B cell (primary cell): ENCODE measurements around the gene ADPRM. TPM values are rescaled to one million over a fixed set of nuclear protein-coding genes. Genes with fewer than 3 reads are reported as not detected.

Source experiments
- ATAC-seq: fragments of 200-7000 bp; cut with Tn5 transposase; one replicate; pipeline ENCODE4 v1.10.0; 2021; ENCODE audit warnings: low read depth, mild to moderate bottlenecking, moderate number of reproducible peaks, moderate library complexity
- CTCF ChIA-PET: fragments of 350-600 bp; sonication (Branson Sonifier 250); formaldehyde crosslinking; loops from one replicate; lab custom pipeline; 2021; ENCODE audit warnings: antibody characterized with exemption, inconsistent platforms; lab: Charles Lee
- POLR2A ChIA-PET: fragments of 350-600 bp; sonication (Branson Sonifier 250); formaldehyde crosslinking; loops from one replicate; lab custom pipeline; 2021; ENCODE audit warnings: antibody characterized with exemption; lab: Charles Lee
- DNase-seq: peaks from one replicate; pipeline ENCODE4 v3.0.0; 2013
- H2AFZ ChIP-seq: 2 replicates; pipeline ENCODE4 v1.6.1; 2012; ENCODE audit warnings: mild to moderate bottlenecking, low read depth, low read length; ENCODE audit not compliant: insufficient read depth, poor library complexity, severe bottlenecking
- H3K27ac ChIP-seq, 2 donors: 1 replicate in 1 of 2; 2 replicates in 1 of 2; pipeline ENCODE4 v1.5.1; 2012 to 2013; ENCODE audit warnings: low read length in 2 of 2, mild to moderate bottlenecking in 2 of 2, moderate library complexity in 1 of 2
- H3K27me3 ChIP-seq, 4 experiments: fragments of 200-600 bp in 1 of 4; sonication (generic) in 1 of 4; replicated peaks in 1 of 4; 1 replicate in 2 of 4; 2 replicates in 2 of 4; pipeline versions ENCODE4 v1.6.1 to v1.7.0; 2013 to 2016; ENCODE audit warnings: low read length in 3 of 4, mild to moderate bottlenecking in 2 of 4, mixed read lengths in 1 of 4, moderate library complexity in 1 of 4; ENCODE audit not compliant: insufficient read depth in 4 of 4, control insufficient read depth in 3 of 4; ENCODE audit errors: control extremely low read depth in 1 of 4
- H3K36me3 ChIP-seq, 2 experiments: replicated peaks in 1 of 2; 1 replicate in 1 of 2; 2 replicates in 1 of 2; pipeline versions ENCODE4 v1.6.1 to v1.7.1; 2013; ENCODE audit warnings: low read length in 1 of 2; ENCODE audit not compliant: insufficient read depth in 2 of 2, control insufficient read depth in 1 of 2; ENCODE audit errors: control extremely low read depth in 1 of 2, extremely low read depth in 1 of 2
- H3K4me1 ChIP-seq, 2 donors: fragments of 200-600 bp in 1 of 2; sonication (generic) in 1 of 2; 1 replicate in 1 of 2; 2 replicates in 1 of 2; pipeline versions ENCODE4 v1.5.1 to v1.6.1; 2013 to 2017; ENCODE audit warnings: low read length in 2 of 2; ENCODE audit not compliant: control insufficient read depth in 2 of 2, insufficient read depth in 2 of 2
- H3K4me2 ChIP-seq: replicated peaks from 2 replicates; pipeline ENCODE3; 2012; ENCODE audit warnings: mild to moderate bottlenecking, low read depth, low read length; ENCODE audit not compliant: poor library complexity, severe bottlenecking
- H3K4me3 ChIP-seq, 5 experiments: fragments of 200-600 bp in 1 of 5; sonication (generic) in 1 of 5; 1 replicate in 3 of 5; 2 replicates in 2 of 5; pipeline versions ENCODE4 v1.5.1 to v1.7.0; 2011 to 2016; ENCODE audit warnings: low read length in 4 of 5, mild to moderate bottlenecking in 4 of 5, low read depth in 2 of 5, control low read depth in 1 of 5, moderate library complexity in 1 of 5; ENCODE audit not compliant: insufficient read depth in 1 of 5; ENCODE audit errors: control extremely low read depth in 1 of 5, extremely low read depth in 1 of 5
- H3K79me2 ChIP-seq: fragments of 200-600 bp; sonication (generic); one replicate; pipeline ENCODE4 v1.6.0; 2016; ENCODE audit warnings: low read length; ENCODE audit not compliant: control insufficient read depth, insufficient read depth
- H3K9ac ChIP-seq: fragments of 200-600 bp; sonication (generic); 2 replicates; pipeline ENCODE4 v1.6.1; 2017; ENCODE audit warnings: mild to moderate bottlenecking, low read length, moderate library complexity
- H3K9me3 ChIP-seq, 3 donors: one replicate each; pipeline versions ENCODE4 v1.6.1 to v1.7.1; 2013; ENCODE audit warnings: low read length in 2 of 3; ENCODE audit not compliant: control insufficient read depth in 2 of 3, insufficient read depth in 1 of 3; ENCODE audit errors: control extremely low read depth in 1 of 3
- H4K20me1 ChIP-seq: 2 replicates; pipeline ENCODE4 v1.6.0; 2012; ENCODE audit warnings: mild to moderate bottlenecking, low read length; ENCODE audit not compliant: insufficient read depth, control insufficient read depth, poor library complexity, severe bottlenecking
- H3K27ac Mint-ChIP-seq: one replicate; pipeline ENCODE4 v1.8.0; 2021; ENCODE audit warnings: mixed read lengths
- H3K27me3 Mint-ChIP-seq: one replicate; pipeline ENCODE4 v1.8.0; 2021; ENCODE audit warnings: mixed read lengths
- H3K4me1 Mint-ChIP-seq: one replicate; pipeline ENCODE4 v1.8.0; 2021; ENCODE audit warnings: mixed read lengths
- H3K4me3 Mint-ChIP-seq: one replicate; pipeline ENCODE4 v1.8.0; 2021; ENCODE audit warnings: mixed read lengths
- H3K9me3 Mint-ChIP-seq: one replicate; pipeline ENCODE4 v1.8.0; 2022; ENCODE audit warnings: mixed read lengths; ENCODE audit not compliant: insufficient read depth
- EZH2 ChIP-seq: IDR thresholded peaks from 2 replicates; pipeline ENCODE4 v1.6.1; 2012; ENCODE audit warnings: borderline replicate concordance, low read depth, mild to moderate bottlenecking, moderate library complexity, low read length; ENCODE audit not compliant: insufficient read depth, poor library complexity, severe bottlenecking
- WGBS: methylation state at CpG from one replicate; pipeline ENCODE4 v1.1.5; 2013; ENCODE audit warnings: missing lambda C conversion rate; ENCODE audit not compliant: insufficient coverage; 5-methylcytosine and 5-hydroxymethylcytosine counted together
- intact Hi-C: fragments of 100-400 bp; cut with micrococcal nuclease; formaldehyde crosslinking; loops from one replicate; pipeline ENCODE4 v1.10.0; 2022
- polyA plus RNA-seq: library from polyadenylated mRNA; depleted of rRNA; stranded (reverse); fragments of >200 nt; gene quantifications from 2 replicates; pipeline ENCODE4 v1.2.3, GENCODE V29; 2012
- total RNA-seq, 2 donors: library from RNA; stranded (reverse); fragments of 120-200 nt in 1 of 2; gene quantifications; 1 replicate in 1 of 2; 2 replicates in 1 of 2; pipeline versions ENCODE4 v1.2.3 to v1.2.4, GENCODE V29; 2013 to 2022
- TF ChIP-seq, protein P1 (sequence below): fragments of 200-600 bp; IDR thresholded peaks from one replicate; pipeline ENCODE4 v1.8.0; 2022; ENCODE audit warnings: antibody characterized with exemption, mild to moderate bottlenecking

Gene ADPRM
- total and polyA plus RNA-seq, 2 donors (not counting 1 experiment from before 2014, with no cell fraction given), result 24.3 to 29.1 TPM

DNA sequence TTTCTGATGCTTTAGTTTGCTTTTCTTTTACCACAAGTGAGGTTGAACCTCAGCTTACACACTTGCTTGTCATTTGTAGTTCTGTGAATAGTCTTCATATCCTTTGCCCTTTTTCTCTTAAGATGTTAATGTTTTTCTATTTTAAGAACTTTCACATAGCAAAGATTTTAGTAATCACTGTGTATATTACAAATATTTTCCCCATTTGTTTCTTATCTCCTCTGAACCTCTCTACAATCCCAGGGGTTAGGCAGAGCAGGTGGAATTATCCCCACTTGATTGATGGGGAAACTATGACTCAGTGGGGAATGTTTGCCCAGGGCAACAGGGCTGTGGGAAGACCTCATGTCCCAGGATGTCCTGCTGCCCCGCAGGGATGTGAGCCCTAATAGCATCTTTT is 28.6 kb upstream of the ADPRM start:
- Histone ChIP-seq H2AFZ (no peak overlapping the region), H3K9me3 (no peaks in the 10 kb centered on the region), H3K9ac (no peak overlapping the region), H3K4me2 (no peak overlapping the region), H4K20me1 (no peaks in the 10 kb centered on the region), H3K36me3 (no peaks in the 10 kb centered on the region), H3K79me2 (no peaks in the 10 kb centered on the region), H3K4me1 (no peaks in the 10 kb centered on the region), H3K27me3 (no peaks in the 10 kb centered on the region), H3K27ac (no peak overlapping the region), H3K4me3 (no peak overlapping the region)
- H3K27me3 Mint-ChIP-seq, result no peaks in the 10 kb centered on the region
- TF ChIP-seq, protein P1, sequence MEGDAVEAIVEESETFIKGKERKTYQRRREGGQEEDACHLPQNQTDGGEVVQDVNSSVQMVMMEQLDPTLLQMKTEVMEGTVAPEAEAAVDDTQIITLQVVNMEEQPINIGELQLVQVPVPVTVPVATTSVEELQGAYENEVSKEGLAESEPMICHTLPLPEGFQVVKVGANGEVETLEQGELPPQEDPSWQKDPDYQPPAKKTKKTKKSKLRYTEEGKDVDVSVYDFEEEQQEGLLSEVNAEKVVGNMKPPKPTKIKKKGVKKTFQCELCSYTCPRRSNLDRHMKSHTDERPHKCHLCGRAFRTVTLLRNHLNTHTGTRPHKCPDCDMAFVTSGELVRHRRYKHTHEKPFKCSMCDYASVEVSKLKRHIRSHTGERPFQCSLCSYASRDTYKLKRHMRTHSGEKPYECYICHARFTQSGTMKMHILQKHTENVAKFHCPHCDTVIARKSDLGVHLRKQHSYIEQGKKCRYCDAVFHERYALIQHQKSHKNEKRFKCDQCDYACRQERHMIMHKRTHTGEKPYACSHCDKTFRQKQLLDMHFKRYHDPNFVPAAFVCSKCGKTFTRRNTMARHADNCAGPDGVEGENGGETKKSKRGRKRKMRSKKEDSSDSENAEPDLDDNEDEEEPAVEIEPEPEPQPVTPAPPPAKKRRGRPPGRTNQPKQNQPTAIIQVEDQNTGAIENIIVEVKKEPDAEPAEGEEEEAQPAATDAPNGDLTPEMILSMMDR, result no peak
- no peak for TF ChIP-seq EZH2
- no peaks in the 10 kb centered on the region for H3K4me1 Mint-ChIP-seq
- ATAC-seq (no peak), DNase-seq (no peak)
- H3K9me3 Mint-ChIP-seq, result no peaks in the 10 kb centered on the region
- no peak overlapping the region for H3K27ac Mint-ChIP-seq
- POLR2A ChIA-PET, result no interaction called here
- 100% methylated on average over 1 of the region's 1 CpG for WGBS
- intact Hi-C loops, result no loop called here
- H3K4me3 Mint-ChIP-seq, result no peak overlapping the region
- CTCF ChIA-PET, result no interaction called here

DNA sequence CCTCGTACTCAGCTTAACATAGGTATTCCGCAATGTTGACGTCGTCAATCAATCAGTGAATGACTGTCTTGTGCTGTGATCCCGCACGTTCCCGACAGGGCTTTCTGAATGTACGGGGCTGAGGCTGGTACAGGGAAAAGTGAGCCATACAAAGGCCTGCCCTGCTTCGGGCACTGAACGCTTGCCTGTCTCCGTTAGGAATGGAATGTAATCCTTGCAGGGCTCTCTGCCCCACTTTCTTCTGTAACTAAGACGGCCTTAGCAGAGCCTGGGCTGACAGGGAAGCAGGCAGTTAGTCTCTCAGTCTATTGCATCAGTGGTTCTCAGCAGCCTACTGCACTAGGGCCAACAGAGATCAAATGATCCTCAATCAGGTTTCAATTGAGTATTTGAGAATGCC is 24.1 kb upstream of the ADPRM start:
- DNase-seq (no peak), ATAC-seq (no peak)
- Histone ChIP-seq H2AFZ (no peak overlapping the region), H3K36me3 (peaks cover 3 to 20% of the 10 kb centered on the region in 2 experiments), H3K27me3 (no peaks in the 10 kb centered on the region), H3K4me1 (no peaks in the 10 kb centered on the region), H3K9me3 (no peaks in the 10 kb centered on the region), H3K79me2 (no peaks in the 10 kb centered on the region), H3K4me3 (no peak overlapping the region), H3K9ac (no peak overlapping the region), H4K20me1 (no peaks in the 10 kb centered on the region), H3K4me2 (no peak overlapping the region), H3K27ac (no peak overlapping the region)
- Mint-ChIP-seq H3K9me3 (no peaks in the 10 kb centered on the region), H3K4me1 (no peaks in the 10 kb centered on the region), H3K27ac (no peak overlapping the region), H3K4me3 (no peak overlapping the region), H3K27me3 (no peaks in the 10 kb centered on the region)
- intact Hi-C loops, result no loop called here
- ChIA-PET POLR2A (no interaction called here), CTCF (interaction anchor here (1.2 to 1.8 kb wide), 2 partner anchors 27 to 171 kb away, joined by 4 to 6 read pairs; no protein-coding TSS in a partner anchor)
- 100% methylated on average over 12 of the region's 12 CpGs for WGBS
- no peak for TF ChIP-seq EZH2
